Activated effector memory CD4-positive, alpha-beta T cell treated with Interleukin-2 at 50 U/mL for 16 hours (primary cell): ENCODE data around the gene CLDN10.
"Not testable (repeated sequence)": the region's sequence is repeated elsewhere in the genome, so short reads cannot be mapped to it uniquely, and the experiment has no call there.

ENCODE experiments used
- DNase-seq: peaks from one replicate; pipeline ENCODE4 v3.0.0-alpha.2; 2020

CLDN10 gene

GRCh38 chr13:95541911-95542474 is 10.5 kb upstream of the CLDN10 start:
- DNase-seq, result no peak

- DNase-seq, result no peak
Observed at GRCh38 chr13:95544293-95544692, 8.2 kb upstream of the CLDN10 start.

GRCh38 chr13:95546919-95547318 is 5.6 kb upstream of the CLDN10 start:
- no peak for DNase-seq

GRCh38 chr13:95547531-95548167 is 4.9 kb upstream of the CLDN10 start:
- no peak for DNase-seq

GRCh38 chr13:95552208-95552538 is 347 bp upstream of the CLDN10 start:
- no peak for DNase-seq

- DNase-seq, result no peak
Observed at GRCh38 chr13:95553581-95554385, 1.3 kb downstream of the CLDN10 start.

- DNase-seq, result no peak
Observed at GRCh38 chr13:95557013-95557412, 4.5 kb downstream of the CLDN10 start.

- DNase-seq, result no peak
Observed at GRCh38 chr13:95559100-95559499, 6.6 kb downstream of the CLDN10 start.

GRCh38 chr13:95560387-95560786 is 7.9 kb downstream of the CLDN10 start:
- no peak for DNase-seq

GRCh38 chr13:95564091-95564490 is 11.6 kb downstream of the CLDN10 start:
- no peak for DNase-seq

GRCh38 chr13:95564733-95565291 is 12.3 kb downstream of the CLDN10 start:
- DNase-seq, result no peak

GRCh38 chr13:95565758-95566157 is 13.2 kb downstream of the CLDN10 start:
- DNase-seq, result not testable (repeated sequence)

GRCh38 chr13:95568131-95568530 is 15.6 kb downstream of the CLDN10 start:
- no peak for DNase-seq

GRCh38 chr13:95570016-95570415 is 17.5 kb downstream of the CLDN10 start:
- no peak for DNase-seq

- no peak for DNase-seq
Observed at GRCh38 chr13:95571941-95572340, 19.4 kb downstream of the CLDN10 start.

- no peak for DNase-seq
Observed at GRCh38 chr13:95573221-95573620, 20.7 kb downstream of the CLDN10 start.

- DNase-seq, result no peak
Observed at GRCh38 chr13:95579303-95579702, 26.8 kb downstream of the CLDN10 start.

GRCh38 chr13:95585867-95586266 is 33.3 kb downstream of the CLDN10 start:
- no peak for DNase-seq

- no peak for DNase-seq
Observed at GRCh38 chr13:95588134-95588533, 35.6 kb downstream of the CLDN10 start.

- DNase-seq, result no peak
Observed at GRCh38 chr13:95588721-95589120, 36.2 kb downstream of the CLDN10 start.

- no peak for DNase-seq
Observed at GRCh38 chr13:95593462-95593861, 40.9 kb downstream of the CLDN10 start.

GRCh38 chr13:95596701-95597100 is 44.2 kb downstream of the CLDN10 start:
- DNase-seq, result no peak

- DNase-seq, result no peak
Observed at GRCh38 chr13:95601216-95601615, 48.7 kb downstream of the CLDN10 start.

- no peak for DNase-seq
Observed at GRCh38 chr13:95601906-95602305, 49.4 kb downstream of the CLDN10 start.
